AG10803 (cell line): ENCODE data around the gene KRT12.

Experiments used
- DNase-seq: peaks from one replicate; pipeline ENCODE4 v3.0.0; 2010; ENCODE audit warnings: low read depth
- H3K4me3 ChIP-seq: 2 replicates; pipeline ENCODE4 v1.5.1; 2011; ENCODE audit warnings: mild to moderate bottlenecking, low read length, control low read depth
- CTCF ChIP-seq: conservative IDR thresholded peaks from 2 replicates; pipeline ENCODE4 v1.5.1; 2011; ENCODE audit warnings: mild to moderate bottlenecking, low read length, control low read depth, inconsistent platforms

Gene KRT12

GRCh38 chr17:40844671-40845107 is 22.3 kb downstream of the KRT12 start:
- TF ChIP-seq CTCF: no peak
- H3K4me3 ChIP-seq: no peak overlapping the region
- no peak for DNase-seq

- H3K4me3 ChIP-seq: no peak overlapping the region
- TF ChIP-seq CTCF: no peak
- DNase-seq: no peak
These were observed 23.8 kb downstream of the KRT12 start for GRCh38 chr17:40843242-40843641.

GRCh38 chr17:40841246-40841645 is 25.8 kb downstream of the KRT12 start:
- no peak for TF ChIP-seq CTCF
- H3K4me3 ChIP-seq: no peak overlapping the region
- DNase-seq: peak; percentile 46

- no peak for TF ChIP-seq CTCF
- H3K4me3 ChIP-seq: no peak overlapping the region
- DNase-seq: no peak
These were observed 27.8 kb downstream of the KRT12 start for GRCh38 chr17:40839194-40839593.

GRCh38 chr17:40836020-40836419 is 31.0 kb downstream of the KRT12 start:
- no peak overlapping the region for H3K4me3 ChIP-seq
- TF ChIP-seq CTCF: no peak

GRCh38 chr17:40833882-40834281 is 33.1 kb downstream of the KRT12 start:
- H3K4me3 ChIP-seq: no peak overlapping the region
- no peak for TF ChIP-seq CTCF
- DNase-seq: no peak

More at GRCh38 chr17:40836020-40836419, 31.0 kb downstream of the KRT12 start:
- no peak for DNase-seq

- TF ChIP-seq CTCF: no peak
- H3K4me3 ChIP-seq: no peak overlapping the region
- DNase-seq: no peak
These were observed 34.2 kb downstream of the KRT12 start for GRCh38 chr17:40832840-40833239.
